ENCODE results near the gene CSTB. TPM values are rescaled to one million over a fixed set of nuclear protein-coding genes. Genes with fewer than 3 reads are reported as not detected.
A peak's percentile ranks its signal among the peaks of the same experiment; 100 is the strongest.

The CSTB gene
- total RNA-seq, 1 experiment from 2014 or later: 57.5 TPM

DNA sequence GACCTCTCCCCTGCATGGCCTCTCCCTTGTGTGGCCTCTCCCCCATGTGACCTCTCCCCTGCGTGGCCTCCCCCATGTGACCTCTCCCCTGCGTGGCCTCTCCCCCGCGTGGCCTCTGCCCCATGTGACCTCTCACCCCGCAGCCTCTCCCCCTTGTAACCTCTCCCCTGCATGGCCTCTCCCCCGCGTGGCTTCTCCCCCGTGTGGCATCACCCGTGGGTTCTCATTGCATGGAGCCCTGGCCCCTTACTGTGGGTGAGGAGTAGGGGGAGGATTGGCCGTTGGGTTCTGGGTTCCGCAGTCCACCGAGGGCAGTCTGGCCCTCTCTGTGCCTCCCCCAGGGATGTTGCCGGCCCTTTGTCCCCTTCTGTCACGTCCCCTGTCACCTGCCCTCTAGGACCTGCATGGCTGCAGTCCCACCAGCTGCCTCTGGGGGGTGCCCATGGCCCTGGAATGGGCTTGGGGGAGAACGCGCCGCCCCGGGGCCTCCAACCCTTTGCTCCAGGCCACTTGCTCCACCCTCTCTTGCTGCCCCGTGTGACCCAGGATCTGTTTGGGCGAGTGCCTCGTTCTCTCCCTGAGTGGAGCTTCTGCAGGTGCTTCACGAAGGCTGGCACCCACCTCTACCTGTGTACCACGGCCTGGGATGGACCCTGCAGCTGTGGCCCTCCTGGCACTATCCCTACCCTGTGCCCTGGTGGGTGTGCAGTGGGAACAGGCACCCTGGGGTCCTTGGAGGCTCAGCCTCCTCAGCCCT, 34.6 kb upstream of the CSTB start:
- Histone ChIP-seq H3K36me3 (ENCODE audit: control insufficient read depth in 1 of 2, insufficient read depth in 2 of 2, low read length in 2 of 2) (no peaks in the 10 kb centered on the region; a peak in 1 of 4 replicates), H3K9me2 (ENCODE audit: insufficient read depth) (no peaks in the 10 kb centered on the region), H3K4me3 (replicated peaks in 1 of 2; ENCODE audit: low read depth in 1 of 2, low read length in 2 of 2) (no peak overlapping the region), H4K20me1 (ENCODE audit: insufficient read depth) (no peaks in the 10 kb centered on the region), H3K79me2 (ENCODE audit: insufficient read depth, low read length) (no peaks in the 10 kb centered on the region), H2AFZ (ENCODE audit: low read depth, low read length, poor library complexity, severe bottlenecking) (no peak overlapping the region), H3K27me3 (ENCODE audit: insufficient read depth, low read length) (no peaks in the 10 kb centered on the region), H3K4me1 (ENCODE audit: control insufficient read depth in 1 of 2, insufficient read depth in 2 of 2, low read length in 2 of 2) (peaks cover 10 to 22% of the 10 kb centered on the region in 2 experiments), H3K9me3 (ENCODE audit: control insufficient read depth in 1 of 2, insufficient read depth in 1 of 2, low read depth in 1 of 2, low read length in 2 of 2) (no peaks in the 10 kb centered on the region), H3K27ac (ENCODE audit: low read depth, low read length) (no peak overlapping the region), H3K4me2 (ENCODE audit: low read length) (peak overlapping the region; percentile 15; the same call in 1 of the 2 replicates), H3K9ac (ENCODE audit: low read length) (no peak overlapping the region)
- BruUV-seq (replicated peaks): no TSS peak
- RAD21 ChIA-PET (ENCODE audit: low non-redundant PET in 1 of 2, low total read pairs in 2 of 2, uncharacterized antibody in 2 of 2, unreplicated experiment in 2 of 2): interaction anchor here (1.0 to 1.1 kb wide), 3 partner anchors 54 to 165 kb away, joined by 3 read pairs; no protein-coding TSS in a partner anchor
- CTCF ChIA-PET: interaction anchor here (0.5 to 1.3 kb wide), 4 partner anchors 128 to 486 kb away, joined by 3 to 10 read pairs (median 6); no protein-coding TSS in a partner anchor
- intact Hi-C loops (cut with micrococcal nuclease): loop anchor here (1.0 kb wide), 2 partner anchors 129 to 165 kb away; no protein-coding TSS in a partner anchor
- no peak for TF ChIP-seq CBX3 (IDR thresholded peaks at IDR 0.05; ENCODE audit: low read depth)
- TF ChIP-seq, protein P1, sequence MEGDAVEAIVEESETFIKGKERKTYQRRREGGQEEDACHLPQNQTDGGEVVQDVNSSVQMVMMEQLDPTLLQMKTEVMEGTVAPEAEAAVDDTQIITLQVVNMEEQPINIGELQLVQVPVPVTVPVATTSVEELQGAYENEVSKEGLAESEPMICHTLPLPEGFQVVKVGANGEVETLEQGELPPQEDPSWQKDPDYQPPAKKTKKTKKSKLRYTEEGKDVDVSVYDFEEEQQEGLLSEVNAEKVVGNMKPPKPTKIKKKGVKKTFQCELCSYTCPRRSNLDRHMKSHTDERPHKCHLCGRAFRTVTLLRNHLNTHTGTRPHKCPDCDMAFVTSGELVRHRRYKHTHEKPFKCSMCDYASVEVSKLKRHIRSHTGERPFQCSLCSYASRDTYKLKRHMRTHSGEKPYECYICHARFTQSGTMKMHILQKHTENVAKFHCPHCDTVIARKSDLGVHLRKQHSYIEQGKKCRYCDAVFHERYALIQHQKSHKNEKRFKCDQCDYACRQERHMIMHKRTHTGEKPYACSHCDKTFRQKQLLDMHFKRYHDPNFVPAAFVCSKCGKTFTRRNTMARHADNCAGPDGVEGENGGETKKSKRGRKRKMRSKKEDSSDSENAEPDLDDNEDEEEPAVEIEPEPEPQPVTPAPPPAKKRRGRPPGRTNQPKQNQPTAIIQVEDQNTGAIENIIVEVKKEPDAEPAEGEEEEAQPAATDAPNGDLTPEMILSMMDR (IDR thresholded peaks at IDR 0.05 in 2 of 3, conservative IDR thresholded peaks at IDR 0.05 in 1 of 3; ENCODE audit: borderline replicate concordance in 1 of 3, insufficient read depth in 1 of 3, low read depth in 2 of 3, low read length in 2 of 3): peak in 2 of 3 experiments; percentile 96 to 97; a peak in 4 of 6 replicates
- ATAC-seq (peak; percentile 85), DNase-seq (ENCODE audit: low read depth, low spot score) (peak; percentile 36)
- POLR2A ChIA-PET: no interaction called here

DNA sequence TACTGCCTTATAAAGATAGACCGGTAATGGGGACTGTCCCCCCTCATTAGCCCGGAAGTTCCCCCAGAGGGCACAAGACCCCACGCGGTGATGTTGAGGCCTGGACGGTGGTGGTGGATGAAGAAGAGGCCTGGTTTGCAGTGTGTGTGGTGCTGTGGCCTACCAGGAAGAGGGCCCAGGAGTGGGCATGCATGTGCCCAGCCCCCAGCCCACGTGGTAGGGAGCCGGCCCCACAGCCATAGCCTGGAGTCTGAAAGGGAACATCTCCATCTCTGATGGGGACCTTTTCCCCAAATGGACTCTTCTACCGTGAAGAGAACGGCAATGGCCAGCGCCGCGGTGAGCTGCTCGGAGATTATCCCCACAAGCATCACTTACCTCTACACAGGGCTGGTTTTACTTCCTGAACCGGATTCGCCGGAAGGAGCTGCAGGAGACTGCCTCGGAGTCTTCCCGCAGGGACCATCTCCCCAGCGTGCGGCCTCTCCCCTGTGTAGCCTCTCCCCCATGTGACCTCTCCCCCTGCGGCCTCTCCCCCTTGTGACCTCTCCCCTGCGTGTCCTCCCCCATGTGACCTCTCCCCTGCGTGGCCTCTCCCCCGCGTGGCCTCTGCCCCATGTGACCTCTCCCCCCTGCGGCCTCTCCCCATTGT, 33.9 kb upstream of the CSTB start:
- DNase-seq (ENCODE audit: low read depth, low spot score) (no peak), ATAC-seq (no peak)
- Histone ChIP-seq H3K4me3 (replicated peaks in 1 of 2; ENCODE audit: low read depth in 1 of 2, low read length in 2 of 2) (no peak overlapping the region), H3K27me3 (ENCODE audit: insufficient read depth, low read length) (no peaks in the 10 kb centered on the region), H3K9ac (ENCODE audit: low read length) (no peak overlapping the region), H4K20me1 (ENCODE audit: insufficient read depth) (no peaks in the 10 kb centered on the region), H3K4me2 (ENCODE audit: low read length) (no peak overlapping the region), H3K79me2 (ENCODE audit: insufficient read depth, low read length) (no peaks in the 10 kb centered on the region), H3K9me2 (ENCODE audit: insufficient read depth) (no peaks in the 10 kb centered on the region), H3K36me3 (ENCODE audit: control insufficient read depth in 1 of 2, insufficient read depth in 2 of 2, low read length in 2 of 2) (no peaks in the 10 kb centered on the region; a peak in 1 of 4 replicates), H3K27ac (ENCODE audit: low read depth, low read length) (no peak overlapping the region), H3K4me1 (ENCODE audit: control insufficient read depth in 1 of 2, insufficient read depth in 2 of 2, low read length in 2 of 2) (peaks cover 10 to 18% of the 10 kb centered on the region in 2 experiments), H3K9me3 (ENCODE audit: control insufficient read depth in 1 of 2, insufficient read depth in 1 of 2, low read depth in 1 of 2, low read length in 2 of 2) (no peaks in the 10 kb centered on the region), H2AFZ (ENCODE audit: low read depth, low read length, poor library complexity, severe bottlenecking) (no peak overlapping the region)
- no TSS peak for BruUV-seq (replicated peaks)
- POLR2A ChIA-PET: no interaction called here
- TF ChIP-seq POLR2AphosphoS5 (IDR thresholded peaks at IDR 0.05; ENCODE audit: low read depth, low read length) (peak; percentile 20; the same call in 1 of the 2 replicates), CEBPB (IDR thresholded peaks at IDR 0.05; ENCODE audit: low read depth) (no peak)
- intact Hi-C loops (cut with micrococcal nuclease): loop anchor here (1.0 kb wide), 2 partner anchors 129 to 165 kb away; no protein-coding TSS in a partner anchor
- CTCF ChIA-PET: interaction anchor here (0.5 to 1.3 kb wide), 3 partner anchors 128 to 487 kb away, joined by 5 to 10 read pairs (median 6); no protein-coding TSS in a partner anchor
- RAD21 ChIA-PET (ENCODE audit: low non-redundant PET in 1 of 2, low total read pairs in 2 of 2, uncharacterized antibody in 2 of 2, unreplicated experiment in 2 of 2): interaction anchor here (1.0 to 1.1 kb wide), 3 partner anchors 54 to 165 kb away, joined by 3 read pairs; no protein-coding TSS in a partner anchor
